HG02884 (cell line): ENCODE results near the gene PRUNE2.

Experiments used
- ATAC-seq: cut with Tn5 transposase; IDR thresholded peaks from one replicate; pipeline ENCODE4 v1.9.1; 2021; ENCODE audit warnings: mild to moderate bottlenecking, moderate library complexity; ENCODE audit not compliant: unreplicated experiment

The PRUNE2 gene

GRCh38 chr9:76642701-76643209 is 263.2 kb downstream of the PRUNE2 start:
- no peak for ATAC-seq

- no peak for ATAC-seq
Measured at GRCh38 chr9:76642074-76642473, 263.8 kb downstream of the PRUNE2 start.

GRCh38 chr9:76638001-76638400 is 267.9 kb downstream of the PRUNE2 start:
- ATAC-seq: no peak

- no peak for ATAC-seq
Measured at GRCh38 chr9:76637416-76637815, 268.5 kb downstream of the PRUNE2 start.

- ATAC-seq: peak; percentile 68
Measured at GRCh38 chr9:76634356-76635054, 271.4 kb downstream of the PRUNE2 start.

- no peak for ATAC-seq
Measured at GRCh38 chr9:76630916-76631315, 275.0 kb downstream of the PRUNE2 start.

GRCh38 chr9:76629205-76629990 is 276.5 kb downstream of the PRUNE2 start:
- ATAC-seq: no peak

GRCh38 chr9:76628155-76628554 is 277.8 kb downstream of the PRUNE2 start:
- no peak for ATAC-seq

GRCh38 chr9:76626980-76627379 is 278.9 kb downstream of the PRUNE2 start:
- ATAC-seq: no peak

GRCh38 chr9:76626141-76626540 is 279.8 kb downstream of the PRUNE2 start:
- ATAC-seq: no peak

- ATAC-seq: peak; percentile 84
Measured at GRCh38 chr9:76624391-76625048, 281.4 kb downstream of the PRUNE2 start.

GRCh38 chr9:76620996-76621395 is 284.9 kb downstream of the PRUNE2 start:
- ATAC-seq: no peak

GRCh38 chr9:76620581-76620980 is 285.3 kb downstream of the PRUNE2 start:
- ATAC-seq: no peak

GRCh38 chr9:76619640-76620039 is 286.3 kb downstream of the PRUNE2 start:
- no peak for ATAC-seq

GRCh38 chr9:76619197-76619596 is 286.7 kb downstream of the PRUNE2 start:
- no peak for ATAC-seq

GRCh38 chr9:76618762-76619161 is 287.2 kb downstream of the PRUNE2 start:
- no peak for ATAC-seq

GRCh38 chr9:76617497-76618175 is 288.3 kb downstream of the PRUNE2 start:
- ATAC-seq: no peak

GRCh38 chr9:76616780-76617179 is 289.1 kb downstream of the PRUNE2 start:
- ATAC-seq: no peak

GRCh38 chr9:76615177-76615603 is 290.7 kb downstream of the PRUNE2 start:
- no peak for ATAC-seq

- ATAC-seq: no peak
Measured at GRCh38 chr9:76613974-76614373, 291.9 kb downstream of the PRUNE2 start.
